Left ventricle myocardium inferior (tissue), 1 donor: ENCODE results near the gene SLC30A1. TPM values are rescaled to one million over a fixed set of nuclear protein-coding genes. Genes with fewer than 3 reads are reported as not detected.

Experiments
- DNase-seq: peaks from one replicate; pipeline ENCODE4 v3.0.0-alpha.2; 2020
- H3K27ac ChIP-seq: fragments of 200-600 bp; replicated peaks from 2 replicates; pipeline ENCODE4 v1.8.0; 2021
- H3K27me3 ChIP-seq: fragments of 200-600 bp; 2 replicates; pipeline ENCODE4 v1.8.0; 2021; ENCODE audit warnings: low read depth
- H3K36me3 ChIP-seq: fragments of 200-600 bp; 2 replicates; pipeline ENCODE4 v1.8.0; 2021
- H3K4me1 ChIP-seq: fragments of 200-600 bp; 2 replicates; pipeline ENCODE4 v1.8.0; 2021
- H3K4me3 ChIP-seq: fragments of 200-600 bp; 2 replicates; pipeline ENCODE4 v1.8.0; 2021; ENCODE audit warnings: mild to moderate bottlenecking, moderate library complexity
- H3K9me3 ChIP-seq: fragments of 200-600 bp; replicated peaks from 2 replicates; pipeline ENCODE4 v1.8.0; 2021
- CTCF ChIP-seq: fragments of 200-600 bp; IDR thresholded peaks from 2 replicates; pipeline ENCODE4 v1.8.0; 2021; ENCODE audit warnings: antibody characterized with exemption, mild to moderate bottlenecking, borderline replicate concordance
- intact Hi-C: fragments of 100-400 bp; cut with micrococcal nuclease; formaldehyde crosslinking; loops from one replicate; pipeline ENCODE4 v1.11.0; 2022
- total RNA-seq: library from RNA; stranded (reverse); fragmentation: NEBNext Ultra II Directional; extraction: Animal tissue kit (Norgen Biotek cat#: 25700); gene quantifications from one replicate; pipeline ENCODE4 v1.2.1, GENCODE V29; 2021
- donor health status: DM: no; HTN: yes; CAD: no; lungs with severe emphysema.

SLC30A1 gene
- total RNA-seq, 1 donor from 2014 or later, result 11.5 TPM

DNA sequence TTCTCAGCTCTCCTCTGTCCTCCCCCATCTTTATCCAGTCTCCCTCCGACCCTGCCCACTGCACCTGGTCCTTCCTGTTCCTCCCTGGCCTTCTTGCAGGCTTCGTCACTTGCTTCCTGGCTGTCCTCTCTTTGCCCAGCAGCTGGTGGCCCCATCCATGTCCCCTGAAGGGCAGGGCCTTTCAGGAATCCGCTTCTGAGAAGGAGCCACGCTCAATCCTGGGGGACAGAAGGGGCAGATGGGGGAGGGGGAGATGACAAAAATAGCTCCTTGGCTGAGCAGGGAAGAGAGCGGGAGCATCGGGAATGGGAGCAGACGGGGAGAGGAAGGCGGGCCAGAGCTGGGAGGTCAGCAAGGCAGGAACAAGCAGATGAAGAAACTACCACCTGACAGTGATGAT lies 40.7 kb downstream of the SLC30A1 start:
- no peaks in the 10 kb centered on the region for H3K9me3 ChIP-seq
- no peaks in the 10 kb centered on the region for H3K27me3 ChIP-seq
- no peaks in the 10 kb centered on the region for H3K36me3 ChIP-seq
- TF ChIP-seq CTCF, result no peak
- intact Hi-C loops, result no loop called here
- H3K4me3 ChIP-seq, result no peak overlapping the region
- H3K4me1 ChIP-seq, result peaks cover 25% of the 10 kb centered on the region
- no peak for DNase-seq
- no peak overlapping the region for H3K27ac ChIP-seq

- Histone ChIP-seq H3K36me3 (no peaks in the 10 kb centered on the region), H3K4me3 (no peak overlapping the region), H3K9me3 (no peaks in the 10 kb centered on the region), H3K27ac (no peak overlapping the region), H3K4me1 (peaks cover 18% of the 10 kb centered on the region), H3K27me3 (no peaks in the 10 kb centered on the region)
- no peak for DNase-seq
- no peak for TF ChIP-seq CTCF
- intact Hi-C loops, result no loop called here
Observed at GRCh38 chr1:211537253-211537652, 41.7 kb downstream of the SLC30A1 start.

DNA sequence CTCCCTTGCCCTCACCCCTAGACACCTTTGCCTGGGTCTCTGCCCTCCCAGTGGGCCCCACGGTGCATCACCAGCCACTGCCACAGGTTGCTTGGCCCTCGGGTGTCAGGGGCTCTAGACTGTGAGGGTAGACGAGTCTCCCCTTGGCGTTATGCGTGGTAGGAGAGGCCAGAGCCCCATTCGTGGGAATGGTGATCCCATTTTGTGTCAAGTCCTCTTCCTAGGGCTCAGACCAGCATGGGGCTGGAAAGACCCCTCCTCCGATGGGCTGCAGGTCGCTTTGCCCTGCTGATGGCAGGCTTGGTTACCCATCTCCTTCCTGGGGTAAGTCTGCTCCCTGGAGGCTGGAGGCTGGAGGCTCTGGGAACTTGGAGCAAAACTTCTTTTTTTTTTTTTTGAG lies 42.4 kb downstream of the SLC30A1 start:
- intact Hi-C loops, result no loop called here
- H3K4me3 ChIP-seq, result no peak overlapping the region
- peaks cover 18% of the 10 kb centered on the region for H3K4me1 ChIP-seq
- H3K36me3 ChIP-seq, result no peaks in the 10 kb centered on the region
- H3K27ac ChIP-seq, result no peak overlapping the region
- H3K9me3 ChIP-seq, result no peaks in the 10 kb centered on the region
- no peak for TF ChIP-seq CTCF
- no peaks in the 10 kb centered on the region for H3K27me3 ChIP-seq
- no peak for DNase-seq

GRCh38 chr1:211535346-211535745 lies 43.6 kb downstream of the SLC30A1 start:
- no peaks in the 10 kb centered on the region for H3K27me3 ChIP-seq
- H3K4me1 ChIP-seq, result peaks cover 17% of the 10 kb centered on the region
- DNase-seq, result no peak
- no peak overlapping the region for H3K27ac ChIP-seq
- no peaks in the 10 kb centered on the region for H3K36me3 ChIP-seq
- H3K4me3 ChIP-seq, result no peak overlapping the region
- no peak for TF ChIP-seq CTCF
- H3K9me3 ChIP-seq, result no peaks in the 10 kb centered on the region
- intact Hi-C loops, result no loop called here

- DNase-seq, result no peak
- H3K27ac ChIP-seq, result no peak overlapping the region
- H3K27me3 ChIP-seq, result no peaks in the 10 kb centered on the region
- H3K4me3 ChIP-seq, result no peak overlapping the region
- peaks cover 23% of the 10 kb centered on the region for H3K4me1 ChIP-seq
- no peaks in the 10 kb centered on the region for H3K36me3 ChIP-seq
- no peaks in the 10 kb centered on the region for H3K9me3 ChIP-seq
- no peak for TF ChIP-seq CTCF
- intact Hi-C loops, result no loop called here
Observed at GRCh38 chr1:211534545-211535291, 44.2 kb downstream of the SLC30A1 start.
